GM19468 (cell line): ENCODE measurements around the gene NHEJ1.

Experiments
- ATAC-seq: cut with Tn5 transposase; IDR thresholded peaks from one replicate; pipeline ENCODE4 v1.9.1; 2021; ENCODE audit warnings: mild to moderate bottlenecking, moderate library complexity, moderate number of reproducible peaks; ENCODE audit not compliant: unreplicated experiment; ENCODE audit errors: extremely low read depth

NHEJ1 gene

DNA sequence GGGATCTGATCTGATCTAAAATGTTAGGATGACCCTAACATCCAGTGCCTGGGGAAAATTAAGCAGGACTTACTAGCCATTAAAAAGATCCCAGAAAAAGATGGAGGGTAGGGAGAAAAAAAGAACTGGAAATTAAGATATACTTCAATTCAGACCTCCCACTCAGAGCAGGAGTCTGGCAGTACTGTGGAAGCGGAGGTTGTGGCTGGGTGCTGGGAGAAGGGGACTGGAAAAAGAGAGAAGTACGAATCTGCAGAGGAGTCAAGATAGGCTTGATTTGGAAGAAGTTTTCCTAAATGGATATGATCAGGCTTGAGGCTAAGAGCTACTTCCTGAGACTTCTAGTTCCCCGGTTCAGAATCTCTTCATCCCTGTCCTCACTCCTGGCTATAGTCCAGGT, 66.4 kb downstream of the NHEJ1 start:
- ATAC-seq: no peak

DNA sequence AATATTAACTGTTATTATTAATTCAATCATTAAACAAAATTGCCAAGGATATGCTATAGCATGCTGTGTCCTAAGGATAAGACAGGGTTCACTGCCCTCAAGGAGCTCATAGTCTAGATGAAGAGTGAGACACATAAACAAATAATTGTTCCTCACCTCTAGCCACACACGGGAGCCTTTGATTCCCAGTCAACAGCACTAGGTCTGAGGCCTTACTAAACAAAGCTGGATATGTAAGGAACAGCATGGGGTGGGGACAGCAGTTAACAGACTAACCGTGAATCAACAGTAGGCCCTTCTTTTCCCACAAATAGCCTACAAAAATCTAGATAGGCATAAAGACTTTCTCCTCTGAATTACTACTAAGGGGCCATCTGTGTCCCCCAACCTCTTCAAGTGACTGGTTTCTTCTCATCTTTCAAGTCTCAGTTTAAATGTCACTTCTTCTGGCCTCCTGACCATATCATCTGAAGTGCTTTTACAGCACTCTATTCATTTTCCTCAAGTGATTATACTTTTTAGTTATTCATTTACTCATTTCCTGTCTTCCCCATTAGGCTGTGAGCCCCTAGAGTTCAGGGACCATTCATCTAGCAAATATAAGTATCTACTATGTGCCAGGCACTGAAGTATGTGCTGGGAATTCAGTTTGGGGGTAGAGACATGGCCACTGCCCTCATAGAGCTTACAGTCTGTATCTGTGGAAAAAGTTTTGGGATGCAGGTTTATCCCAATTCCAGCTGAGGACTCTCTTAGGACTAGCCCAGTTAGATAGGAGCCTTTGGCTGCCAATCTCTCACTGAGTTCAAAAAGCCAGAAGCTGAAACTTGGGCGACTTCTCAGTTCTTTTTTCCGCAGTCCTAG, 69.9 kb downstream of the NHEJ1 start:
- no peak for ATAC-seq

DNA sequence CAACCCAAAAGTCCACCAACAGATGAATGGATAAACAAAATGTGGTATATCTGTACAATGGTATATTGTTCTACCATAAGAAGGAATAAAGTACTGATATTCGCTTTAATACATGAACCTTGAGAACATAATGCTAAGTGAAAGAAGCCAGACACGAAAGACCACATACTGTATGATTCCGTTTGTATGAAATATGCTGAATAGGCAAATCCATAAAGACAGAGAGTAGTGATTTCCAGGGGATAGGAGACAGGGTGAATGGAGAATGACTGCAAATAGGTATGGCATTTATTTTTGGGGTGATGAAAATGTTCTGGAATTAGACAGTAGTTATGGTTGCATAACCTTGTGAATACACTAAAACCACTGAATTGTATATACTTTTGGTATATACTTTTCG, 71.3 kb downstream of the NHEJ1 start:
- no peak for ATAC-seq

DNA sequence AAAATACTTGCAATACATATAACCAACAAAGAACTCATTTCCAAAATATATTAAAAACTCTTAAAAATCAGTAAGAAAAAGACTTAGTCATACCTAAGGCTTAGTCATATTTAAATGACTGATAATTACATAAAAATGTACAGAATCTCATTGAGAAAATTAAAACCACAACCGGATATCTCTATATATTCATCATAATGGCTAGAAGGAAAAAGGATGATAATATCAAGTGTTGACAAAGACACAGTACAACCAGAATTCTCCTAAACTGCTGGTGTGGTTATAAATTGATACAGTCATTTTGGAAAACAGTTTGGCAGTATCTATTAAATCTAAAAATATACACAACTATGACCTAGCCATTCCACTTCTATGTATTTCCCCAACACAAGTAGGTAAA, 72.8 kb downstream of the NHEJ1 start:
- ATAC-seq: no peak

DNA sequence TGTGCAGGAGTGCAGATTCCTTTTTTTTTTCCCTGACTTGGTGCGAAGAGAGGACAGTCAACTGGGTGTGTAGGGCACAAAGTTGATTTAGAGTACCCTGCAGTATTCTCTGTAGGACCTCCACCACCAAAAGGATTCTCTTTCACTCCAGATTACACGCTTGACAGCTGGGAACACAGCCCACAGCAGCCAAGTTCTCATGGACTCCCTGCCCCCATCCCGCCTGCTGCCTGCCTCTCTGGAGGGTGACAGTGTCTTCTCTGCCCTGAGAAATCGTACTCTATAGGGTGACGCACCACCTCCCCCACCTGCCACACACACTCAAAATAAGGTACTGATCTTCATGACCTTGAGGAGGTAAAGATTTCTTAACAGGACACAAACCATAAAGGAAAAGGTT, 73.3 kb downstream of the NHEJ1 start:
- no peak for ATAC-seq

DNA sequence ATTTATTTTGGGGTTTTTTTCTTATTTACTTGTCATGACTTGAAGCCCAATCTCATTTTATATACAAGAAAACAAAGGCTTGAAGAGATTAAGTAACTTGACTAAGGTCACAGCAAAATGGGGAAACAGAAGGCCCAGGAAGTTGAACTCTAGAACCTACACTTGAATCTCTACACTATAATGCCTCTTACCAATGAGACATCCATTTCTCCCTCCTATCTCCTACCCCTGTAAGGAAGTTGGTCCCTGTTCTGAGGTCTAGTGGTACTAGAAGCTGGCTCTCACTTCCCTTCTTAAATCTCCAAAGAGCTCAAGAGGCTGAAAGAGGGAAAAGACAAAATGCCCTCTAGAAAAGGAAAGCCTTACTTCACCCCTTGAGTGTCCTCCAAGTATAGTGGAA, 74.4 kb downstream of the NHEJ1 start:
- ATAC-seq: no peak

DNA sequence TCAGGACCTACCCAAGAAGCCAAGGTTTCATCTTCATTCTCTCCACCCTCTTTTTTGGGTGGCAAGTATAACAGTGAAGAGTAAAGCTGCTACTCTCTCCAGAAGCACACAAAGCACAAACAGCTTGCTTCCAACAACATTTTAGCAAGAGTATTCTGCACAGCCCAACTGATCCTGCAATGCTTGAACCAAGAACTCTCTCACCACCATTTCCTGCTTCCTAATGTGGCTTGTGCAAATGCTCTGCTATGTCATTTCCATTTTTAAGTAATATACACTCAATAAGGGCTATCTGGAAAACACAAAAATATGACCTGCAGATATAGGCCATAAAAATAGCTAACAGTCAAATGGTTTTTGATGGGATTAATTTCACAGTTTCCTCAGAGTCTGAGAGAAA, 75.8 kb downstream of the NHEJ1 start:
- ATAC-seq: no peak

DNA sequence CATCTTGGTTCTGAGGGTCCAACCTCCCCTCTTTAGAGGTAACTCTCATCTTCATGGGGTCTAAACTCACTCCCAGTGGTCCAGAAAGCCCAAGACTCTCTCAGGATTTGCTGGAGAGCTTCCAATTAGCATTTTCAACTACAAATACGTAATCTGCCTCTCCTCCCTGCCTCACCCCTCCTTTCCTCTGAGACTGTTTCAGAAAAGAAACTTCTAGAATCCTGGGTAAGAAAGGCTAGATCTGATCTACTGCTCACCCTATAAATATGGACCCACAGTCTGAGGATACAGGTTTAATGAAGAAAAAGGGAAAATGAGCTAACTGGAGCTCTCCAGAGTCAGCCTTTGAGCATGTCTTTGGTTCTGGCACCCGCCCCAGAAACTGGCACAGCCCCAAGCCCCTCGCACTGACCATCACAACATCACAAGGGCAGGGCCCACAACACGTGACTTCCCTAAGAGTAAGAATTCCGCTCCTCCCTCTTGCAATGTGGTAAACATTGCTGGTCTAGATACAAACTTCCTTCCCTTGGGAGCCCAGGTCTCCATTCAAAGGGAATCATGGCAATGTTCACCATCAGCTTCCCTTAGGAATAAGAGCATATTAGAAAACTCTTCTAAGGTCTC, 78.2 kb downstream of the NHEJ1 start:
- no peak for ATAC-seq

DNA sequence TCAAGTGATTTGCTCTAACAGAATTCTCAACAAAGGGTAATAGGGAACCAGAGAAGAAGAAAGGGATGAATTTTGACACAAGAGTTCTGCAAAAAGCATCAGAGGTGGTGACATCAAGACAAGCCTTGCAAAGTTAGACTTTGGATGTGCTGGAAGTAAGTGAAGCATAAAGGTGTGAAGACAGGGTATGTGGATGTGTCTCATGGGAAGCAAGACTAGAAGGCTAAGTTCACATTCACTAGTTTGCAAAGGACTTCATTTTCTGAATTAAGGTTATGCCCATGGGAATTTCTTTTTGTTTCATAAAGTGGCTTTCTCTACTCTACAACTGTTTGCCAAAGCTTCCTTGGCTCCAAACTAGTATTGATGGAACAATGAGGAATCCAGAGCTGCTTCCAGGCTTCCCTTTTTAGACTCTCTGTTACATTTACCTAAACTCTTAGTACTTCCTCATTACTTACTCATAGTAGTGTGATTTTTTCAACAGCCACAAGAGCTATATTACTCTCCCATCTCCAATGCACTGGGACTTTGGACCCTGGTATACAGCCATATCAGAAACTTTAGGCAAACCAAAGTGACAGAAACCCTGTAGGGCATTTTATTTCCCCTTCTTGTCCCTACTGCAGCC, 78.8 kb downstream of the NHEJ1 start:
- no peak for ATAC-seq

DNA sequence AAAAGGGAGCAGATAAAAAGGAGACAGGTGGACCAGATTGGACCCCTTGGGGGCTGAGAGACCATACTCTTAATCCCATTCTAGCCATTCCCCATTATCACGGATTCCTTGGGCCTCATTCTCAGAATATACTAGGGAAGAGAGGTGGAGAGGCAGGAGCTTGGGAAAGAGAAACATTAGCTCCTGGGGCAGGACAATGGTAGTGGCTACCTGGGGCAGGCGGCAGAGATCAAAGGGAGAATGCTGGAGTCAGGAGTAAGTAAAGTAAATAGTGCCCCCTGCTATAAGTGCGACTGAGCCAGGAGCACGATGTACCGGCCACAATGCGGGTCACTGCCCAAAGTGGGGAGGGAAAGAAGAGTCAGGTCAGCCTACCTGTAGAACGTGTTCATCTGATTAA, 79.5 kb downstream of the NHEJ1 start:
- ATAC-seq: no peak

DNA sequence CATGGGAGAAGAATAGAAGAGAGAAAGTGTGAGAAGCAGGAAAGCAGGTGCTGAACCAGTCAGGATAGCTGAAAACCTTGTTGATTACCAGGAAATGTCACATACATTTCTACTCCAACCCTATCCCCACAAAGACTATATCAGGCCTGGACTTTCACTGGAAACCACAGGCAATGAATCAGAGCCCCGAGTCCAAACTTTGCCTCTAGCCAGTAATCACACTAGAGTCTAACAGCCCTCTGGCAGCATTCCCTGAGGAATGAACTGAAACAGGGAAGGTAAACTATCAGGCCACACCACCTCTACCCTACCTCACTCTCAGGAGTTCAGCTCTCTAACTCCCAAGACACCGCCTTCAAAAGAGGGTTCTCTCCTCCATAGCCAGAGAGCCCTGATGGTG, 81.2 kb downstream of the NHEJ1 start:
- ATAC-seq: no peak

DNA sequence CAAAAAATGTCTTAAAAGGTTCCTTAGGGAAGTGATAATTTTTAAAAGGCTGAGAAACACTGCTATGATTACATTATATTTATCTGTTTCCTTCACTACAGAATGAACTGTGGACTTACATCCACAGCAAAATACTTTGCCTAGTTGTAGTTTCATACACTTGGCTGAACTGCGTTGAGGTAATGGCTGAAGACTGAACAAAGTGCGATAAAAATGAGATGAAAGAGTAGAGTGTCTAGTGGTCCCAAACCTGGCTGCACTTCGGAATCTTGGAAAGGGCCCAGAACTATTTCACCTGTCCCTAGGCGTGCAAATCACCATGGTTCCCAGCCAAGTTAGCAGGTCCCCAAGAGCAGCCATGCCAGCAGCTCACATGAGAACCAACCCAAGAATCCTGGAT, 81.7 kb downstream of the NHEJ1 start:
- no peak for ATAC-seq

DNA sequence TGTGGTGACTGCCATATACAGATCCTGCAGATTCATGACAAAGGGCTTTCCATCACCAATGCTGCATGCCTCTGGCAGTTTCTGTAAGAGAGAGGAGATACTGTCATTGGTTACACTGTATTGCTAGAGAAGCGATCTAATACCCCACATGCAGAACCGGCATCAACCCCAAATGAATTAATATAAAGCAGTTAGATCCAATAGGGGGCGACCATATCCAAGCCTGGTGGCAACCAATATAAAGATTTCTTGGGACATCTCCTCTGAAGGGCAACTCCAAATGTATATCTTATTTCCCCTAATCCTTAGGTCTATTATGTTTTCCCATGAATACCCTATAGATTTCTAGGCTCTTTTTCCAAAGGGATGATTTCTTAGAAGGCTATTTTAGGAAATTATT, 82.5 kb downstream of the NHEJ1 start:
- no peak for ATAC-seq

DNA sequence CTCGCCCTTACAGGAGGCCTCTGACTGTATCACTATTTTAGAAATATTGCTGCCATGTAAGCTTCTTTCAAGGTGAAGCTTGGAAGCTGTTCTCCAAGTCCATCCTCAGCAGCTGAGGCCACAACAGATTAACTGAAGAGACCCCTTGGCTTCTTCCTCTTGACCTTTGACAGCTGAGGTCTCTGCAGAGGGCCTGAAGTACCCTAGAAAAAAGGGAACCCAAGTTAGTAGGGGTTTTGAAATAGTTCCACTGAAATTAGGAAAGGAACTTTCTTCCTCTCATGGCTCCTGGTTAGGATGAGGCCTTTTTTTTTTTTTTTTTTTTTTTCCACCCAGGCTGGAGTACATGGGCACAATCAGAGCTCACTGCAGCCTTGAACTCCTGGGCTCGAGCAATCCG, 84.4 kb downstream of the NHEJ1 start:
- no peak for ATAC-seq

DNA sequence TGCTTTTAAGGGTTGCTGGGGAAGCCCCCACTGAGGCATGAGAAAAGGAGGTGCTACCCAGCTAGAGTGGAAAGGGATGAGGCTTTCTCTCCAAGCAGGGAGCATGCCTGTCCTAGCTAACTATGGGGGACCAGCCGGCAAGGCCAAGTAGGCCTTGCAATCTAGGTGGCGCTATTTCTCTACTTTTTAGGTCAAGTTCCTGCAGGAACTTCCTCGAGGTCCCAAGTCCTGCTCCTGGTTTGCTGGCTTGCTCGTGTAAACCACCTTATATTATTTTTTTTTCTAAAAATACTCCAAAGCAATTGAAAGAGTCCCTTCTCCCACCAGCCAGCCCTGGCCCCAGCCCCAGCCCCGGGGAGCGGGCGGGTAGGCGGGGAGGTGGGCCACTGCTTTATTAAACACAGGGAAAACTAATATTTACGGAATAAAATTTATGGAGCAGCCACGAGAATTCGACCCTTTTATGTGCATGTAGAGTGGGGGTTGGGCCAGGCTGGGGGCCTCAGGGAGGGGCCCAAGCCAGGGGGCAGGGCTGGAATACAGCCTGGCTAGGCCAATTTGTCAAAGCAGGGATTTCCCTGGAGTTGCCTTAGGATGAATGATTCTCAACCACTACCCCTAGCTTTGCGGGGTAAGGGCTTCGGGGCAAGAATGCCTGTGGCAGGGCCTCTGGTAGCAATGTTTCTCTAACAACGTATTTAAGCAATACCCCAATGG, 87.0 kb downstream of the NHEJ1 start:
- no peak for ATAC-seq

DNA sequence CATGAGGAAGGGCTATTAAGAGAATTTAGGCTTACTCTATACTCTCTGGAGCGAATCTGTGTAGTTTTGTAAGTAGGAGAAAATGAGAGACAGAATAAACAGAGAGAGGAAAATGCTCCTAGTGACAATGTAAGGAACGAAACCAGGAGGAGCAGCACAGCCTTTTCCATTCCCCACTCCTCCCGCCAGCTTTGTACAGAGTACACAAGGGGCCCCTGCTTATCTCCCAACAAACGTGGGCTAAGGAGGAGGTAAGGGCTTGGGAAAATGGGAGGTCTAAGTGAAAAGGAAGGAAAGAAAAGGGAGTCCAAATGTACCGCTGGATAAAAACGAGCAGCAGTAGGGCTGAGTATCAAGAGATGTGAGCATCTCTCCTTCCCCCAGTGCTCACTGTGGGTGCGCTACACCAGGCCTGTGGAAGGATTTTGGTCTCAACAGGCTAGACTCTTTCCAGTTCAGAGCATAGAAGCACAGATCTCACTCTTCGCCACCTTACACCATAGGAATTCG, 87.8 kb downstream of the NHEJ1 start:
- ATAC-seq: no peak

DNA sequence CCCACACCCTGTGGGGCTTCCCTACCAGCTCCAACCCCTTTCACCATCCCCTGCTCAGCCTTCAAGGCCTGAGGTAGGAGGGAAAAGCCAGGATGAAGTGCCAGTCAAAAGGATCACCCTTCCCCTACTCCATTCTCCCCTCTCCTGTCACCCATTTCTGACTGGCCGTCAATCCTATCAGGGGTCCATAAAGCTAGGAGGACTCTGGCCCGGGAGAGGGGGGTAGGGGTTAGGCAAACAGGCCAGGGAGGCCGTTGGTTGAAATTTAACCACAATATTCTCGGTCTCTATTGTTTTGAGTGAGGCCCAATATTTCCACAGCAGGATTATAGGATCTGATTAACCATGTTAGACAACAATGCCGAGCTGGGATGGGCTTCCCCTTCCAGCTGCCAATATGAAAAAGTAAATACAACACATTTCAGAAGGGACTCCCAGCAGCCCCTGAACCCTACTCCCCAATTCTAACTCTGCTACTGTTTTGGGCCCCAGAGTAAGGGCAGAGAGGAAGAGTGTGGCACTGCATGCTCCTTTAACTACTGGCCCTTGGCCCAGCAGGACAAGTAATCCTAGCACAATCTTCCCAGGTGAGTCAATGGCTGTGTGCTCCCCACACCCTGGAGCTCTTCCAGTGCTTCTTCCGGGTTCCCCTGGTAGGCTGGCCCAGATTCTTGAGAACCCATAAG, 89.3 kb downstream of the NHEJ1 start:
- ATAC-seq: no peak

DNA sequence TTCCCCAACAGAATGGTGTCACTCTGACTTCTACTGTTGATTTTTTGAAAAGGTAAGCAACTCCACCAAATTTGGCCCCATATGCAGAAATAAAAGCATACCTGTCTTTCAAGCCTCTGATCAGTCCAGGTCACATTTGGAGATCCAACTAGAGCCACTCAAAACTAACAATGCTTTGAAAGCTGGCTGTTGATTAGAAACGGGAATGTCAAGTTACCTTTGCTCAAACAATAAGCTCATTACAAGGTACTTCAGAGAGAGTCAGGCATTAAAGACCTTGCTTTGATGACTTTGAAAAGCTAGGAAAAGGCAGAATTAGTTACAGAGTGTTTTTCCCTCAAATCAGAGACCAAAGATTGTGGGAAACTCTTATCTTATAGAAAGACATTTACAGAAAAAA, 95.1 kb downstream of the NHEJ1 start:
- ATAC-seq: no peak

DNA sequence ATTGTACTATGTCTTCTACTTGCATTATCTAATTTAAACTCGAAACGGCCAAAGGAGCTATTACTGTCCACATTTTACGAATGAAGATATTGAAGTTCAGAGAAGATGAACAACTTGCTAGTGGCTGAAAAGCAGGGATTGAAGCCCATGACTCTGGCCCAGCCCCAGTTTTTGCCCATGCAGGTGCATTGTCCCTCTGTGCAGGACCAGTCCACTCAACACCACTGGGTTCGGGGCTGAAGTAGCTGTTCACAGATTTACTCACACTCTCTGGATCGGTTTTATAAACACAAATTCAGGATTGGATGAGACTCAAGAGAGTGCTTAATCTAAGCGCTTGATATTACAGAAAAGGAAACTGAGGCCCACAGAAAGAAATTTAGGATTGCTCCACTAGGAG, 98.5 kb downstream of the NHEJ1 start:
- no peak for ATAC-seq
